Measurements from ENCODE around the gene XRCC2. TPM values are rescaled to one million over a fixed set of nuclear protein-coding genes. Genes with fewer than 3 reads are reported as not detected.
"Not testable (repeated sequence)": the region's sequence is repeated elsewhere in the genome, so short reads cannot be mapped to it uniquely, and the experiment has no call there.

XRCC2 gene
- 1 to 10 TPM; 1.1 to 2.0 TPM for polyA plus RNA-seq

DNA sequence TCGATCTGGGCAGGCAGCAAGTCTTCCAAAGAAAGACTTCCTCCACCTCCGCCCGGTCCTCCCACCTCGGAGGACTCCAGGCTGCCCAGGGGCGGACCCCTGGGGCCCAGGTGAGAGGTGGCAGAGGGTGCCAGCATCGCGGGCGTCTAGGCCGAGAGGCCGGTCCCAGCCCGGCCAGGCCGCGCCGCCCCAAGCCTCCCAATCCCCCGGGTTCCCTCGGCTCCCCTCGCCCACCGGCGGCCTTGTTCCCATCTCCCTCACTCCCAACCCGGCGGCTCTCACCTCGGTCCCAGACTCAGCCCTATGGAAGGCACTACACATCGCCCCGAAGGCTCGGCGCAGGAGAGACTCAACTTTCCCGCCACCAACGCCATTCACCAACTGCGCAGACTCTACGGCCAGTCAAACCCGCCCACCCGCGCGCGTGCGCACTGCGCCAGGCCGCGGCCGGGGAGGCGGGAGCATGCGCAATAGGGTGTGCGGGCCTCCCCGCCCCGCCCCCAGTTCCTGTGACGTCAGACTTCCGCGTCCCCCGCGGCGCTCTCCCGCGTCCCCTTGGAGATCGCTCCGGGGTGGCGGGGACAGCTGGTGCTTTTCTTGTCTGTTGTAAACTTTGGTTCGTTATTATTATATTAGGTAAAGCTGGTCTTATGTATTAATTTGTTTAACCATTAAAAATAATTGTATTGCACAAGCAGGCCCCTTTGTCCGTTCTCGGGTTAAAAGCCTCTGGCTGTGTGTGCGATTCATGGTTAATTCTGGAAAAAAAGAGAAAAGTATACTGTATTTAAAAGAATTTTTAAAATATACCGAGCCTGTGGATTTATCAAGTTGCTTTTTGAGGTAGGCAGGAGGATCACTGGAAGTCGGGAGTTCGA is at the start of gene XRCC2:
Gene XRCC2 (minus strand): TSS at position 383 of the 878 bp plus-strand sequence. CDS start 62 bp downstream, at position 321.
- H3K27me3 ChIP-seq (ENCODE audit: control insufficient read depth in 1 of 2, insufficient read depth in 2 of 2, low read length in 2 of 2) = no peaks in the 10 kb centered on the region
- peak within 1 kb of the TSS; percentile 50 to 75 for H3K27ac ChIP-seq (ENCODE audit: low read depth in 2 of 2, low read length in 1 of 2)
- 3% methylated on average over 60 to 63 of the region's 63 CpGs for WGBS, 2 donors
- peak within 1 kb of the TSS; percentile 67 to 73 for H3K4me3 ChIP-seq (ENCODE audit: low read depth in 1 of 2, low read length in 2 of 2)
- no peaks in the 10 kb centered on the region for H3K9me3 ChIP-seq (ENCODE audit: control insufficient read depth in 2 of 2, insufficient read depth in 1 of 2, low read depth in 1 of 2, low read length in 1 of 2)
- peaks cover 0 to 2% of the 10 kb centered on the region in 2 donors for H3K4me1 ChIP-seq (ENCODE audit: control insufficient read depth in 2 of 2, insufficient read depth in 2 of 2, low read length in 1 of 2)
- no peaks in the 10 kb centered on the region for H3K36me3 ChIP-seq (ENCODE audit: control insufficient read depth in 2 of 2, insufficient read depth in 2 of 2, low read length in 1 of 2)

DNA sequence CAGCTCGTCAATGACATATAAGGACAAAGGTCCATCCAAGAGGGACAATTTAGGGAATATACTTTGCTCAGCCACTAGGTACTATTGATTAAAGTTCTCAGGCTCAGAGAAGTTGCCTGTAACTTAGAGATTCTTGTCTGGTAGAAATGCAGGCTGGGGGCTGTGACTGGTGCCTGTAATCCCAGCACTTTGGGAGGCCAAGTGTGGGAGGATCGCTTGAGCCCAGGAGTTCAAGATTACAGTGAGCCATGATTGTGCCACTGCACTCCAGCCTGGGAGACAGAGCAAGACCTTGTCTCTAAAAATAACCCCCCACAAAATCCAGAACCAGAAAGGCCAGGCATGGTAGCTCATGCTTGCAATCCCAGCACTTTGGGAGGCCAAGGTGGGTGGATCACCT is 47.4 kb upstream of the XRCC2 start:
- WGBS, 2 donors = 84 to 93% methylated on average over 2 of the region's 2 CpGs
- H3K9me3 ChIP-seq (ENCODE audit: control insufficient read depth in 2 of 2, insufficient read depth in 1 of 2, low read depth in 1 of 2, low read length in 1 of 2) = no peaks in the 10 kb centered on the region
- no peaks in the 10 kb centered on the region for H3K4me1 ChIP-seq (ENCODE audit: control insufficient read depth in 2 of 2, insufficient read depth in 2 of 2, low read length in 1 of 2)
- H3K4me3 ChIP-seq (ENCODE audit: low read depth in 1 of 2, low read length in 2 of 2) = no peak overlapping the region
- no peaks in the 10 kb centered on the region for H3K36me3 ChIP-seq (ENCODE audit: control insufficient read depth in 2 of 2, insufficient read depth in 2 of 2, low read length in 1 of 2)
- no peaks in the 10 kb centered on the region for H3K27me3 ChIP-seq (ENCODE audit: control insufficient read depth in 1 of 2, insufficient read depth in 2 of 2, low read length in 2 of 2)
- H3K27ac ChIP-seq (ENCODE audit: low read depth in 2 of 2, low read length in 1 of 2) = no peak overlapping the region

DNA sequence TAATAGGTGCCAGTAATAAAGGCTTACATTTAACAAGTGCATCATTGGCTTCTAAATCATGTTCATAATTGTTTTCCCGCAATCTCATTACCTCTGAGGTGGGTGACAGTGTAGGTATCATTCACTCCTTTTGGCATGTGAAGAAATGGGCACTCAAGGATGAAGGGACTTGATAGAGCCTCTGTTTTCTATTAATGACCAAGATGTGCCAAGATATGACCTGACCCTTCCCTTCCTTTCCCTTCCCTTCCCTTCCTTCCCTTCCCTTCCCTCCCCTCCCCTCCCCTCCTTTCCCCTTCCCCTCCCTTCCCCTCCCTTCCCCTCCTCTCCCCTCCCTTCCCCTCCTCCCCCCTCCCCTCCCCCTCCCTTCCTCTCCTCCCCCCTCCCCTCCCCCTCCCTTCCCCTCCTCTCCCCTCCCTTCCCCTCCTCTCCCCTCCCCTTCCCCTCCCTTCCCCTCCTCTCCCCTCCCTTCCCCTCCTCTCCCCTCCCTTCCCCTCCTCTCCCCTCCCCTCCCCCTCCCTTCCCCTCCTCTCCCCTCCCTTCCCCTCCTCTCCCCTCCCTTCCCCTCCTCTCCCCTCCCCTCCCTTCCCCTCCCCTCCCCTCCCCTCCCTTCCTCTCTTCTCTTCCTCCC is 36.6 kb upstream of the XRCC2 start:
- H3K36me3 ChIP-seq (ENCODE audit: control insufficient read depth in 2 of 2, insufficient read depth in 2 of 2, low read length in 1 of 2); H3K27ac ChIP-seq (ENCODE audit: low read depth in 2 of 2, low read length in 1 of 2); H3K4me1 ChIP-seq (ENCODE audit: control insufficient read depth in 2 of 2, insufficient read depth in 2 of 2, low read length in 1 of 2); H3K9me3 ChIP-seq (ENCODE audit: control insufficient read depth in 2 of 2, insufficient read depth in 1 of 2, low read depth in 1 of 2, low read length in 1 of 2); H3K27me3 ChIP-seq (ENCODE audit: control insufficient read depth in 1 of 2, insufficient read depth in 2 of 2, low read length in 2 of 2); H3K4me3 ChIP-seq (ENCODE audit: low read depth in 1 of 2, low read length in 2 of 2): not testable (repeated sequence)
- 93 to 97% methylated on average over 1 of the region's 1 CpG for WGBS, 2 donors

DNA sequence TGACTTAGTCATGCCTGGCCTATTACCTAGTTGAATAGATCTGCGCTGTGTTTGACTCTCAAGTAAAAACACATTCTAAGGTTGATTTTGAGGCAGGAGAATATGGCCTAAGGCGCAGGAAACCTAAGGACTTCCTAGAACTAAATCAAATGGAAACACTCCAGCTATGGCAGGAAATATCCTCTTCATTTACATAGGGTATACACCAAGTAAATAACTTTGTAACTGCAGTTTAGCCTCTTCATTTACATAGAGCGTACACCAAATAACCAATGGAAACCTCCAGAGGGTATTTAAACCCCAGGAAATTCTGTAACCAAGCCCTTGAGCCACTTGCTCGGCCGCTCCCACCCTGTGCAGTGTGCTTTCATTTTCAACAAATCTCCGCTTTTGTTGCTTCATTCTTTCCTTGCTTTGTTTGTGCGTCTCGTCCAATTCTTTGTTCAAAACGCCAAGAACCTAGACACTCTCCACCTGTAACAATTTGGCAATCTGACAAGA is 35.6 kb upstream of the XRCC2 start:
- H3K4me3 ChIP-seq (ENCODE audit: low read depth in 1 of 2, low read length in 2 of 2) = no peak overlapping the region
- 72 to 73% methylated on average over 9 of the region's 9 CpGs for whole genome bisulfite sequencing, 2 donors

DNA sequence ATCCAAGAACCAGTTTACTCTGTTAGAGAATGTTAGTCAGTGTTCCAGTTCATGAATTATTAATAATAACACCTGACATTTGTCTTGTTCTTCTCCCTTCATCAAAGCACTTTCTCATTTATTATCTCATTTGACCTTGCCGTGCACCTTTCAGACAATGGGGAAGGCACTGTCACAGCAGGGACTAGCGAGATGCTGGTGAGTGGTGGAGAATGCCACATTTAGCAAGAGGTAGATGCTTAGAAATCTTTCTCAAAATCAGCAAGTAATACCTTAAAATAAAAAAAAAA is 34.2 kb upstream of the XRCC2 start:
- H3K27ac ChIP-seq (ENCODE audit: low read depth in 2 of 2, low read length in 1 of 2) = peak overlapping the region in 1 of 2 donors; percentile 29
- no peaks in the 10 kb centered on the region for H3K9me3 ChIP-seq (ENCODE audit: control insufficient read depth in 2 of 2, insufficient read depth in 1 of 2, low read depth in 1 of 2, low read length in 1 of 2)
- no peaks in the 10 kb centered on the region for H3K27me3 ChIP-seq (ENCODE audit: control insufficient read depth in 1 of 2, insufficient read depth in 2 of 2, low read length in 2 of 2)
- no peak overlapping the region for H3K4me3 ChIP-seq (ENCODE audit: low read depth in 1 of 2, low read length in 2 of 2)
- H3K4me1 ChIP-seq (ENCODE audit: control insufficient read depth in 2 of 2, insufficient read depth in 2 of 2, low read length in 1 of 2) = no peaks in the 10 kb centered on the region
- no peaks in the 10 kb centered on the region for H3K36me3 ChIP-seq (ENCODE audit: control insufficient read depth in 2 of 2, insufficient read depth in 2 of 2, low read length in 1 of 2)
- 32 to 49% methylated on average over 2 of the region's 2 CpGs for WGBS, 2 donors

More for the DNA sequence above, 35.6 kb upstream of the XRCC2 start:
- Histone ChIP-seq H3K27me3 (ENCODE audit: control insufficient read depth in 1 of 2, insufficient read depth in 2 of 2, low read length in 2 of 2) (no peaks in the 10 kb centered on the region), H3K4me1 (ENCODE audit: control insufficient read depth in 2 of 2, insufficient read depth in 2 of 2, low read length in 1 of 2) (no peaks in the 10 kb centered on the region), H3K27ac (ENCODE audit: low read depth in 2 of 2, low read length in 1 of 2) (no peak overlapping the region), H3K36me3 (ENCODE audit: control insufficient read depth in 2 of 2, insufficient read depth in 2 of 2, low read length in 1 of 2) (no peaks in the 10 kb centered on the region), H3K9me3 (ENCODE audit: control insufficient read depth in 2 of 2, insufficient read depth in 1 of 2, low read depth in 1 of 2, low read length in 1 of 2) (no peaks in the 10 kb centered on the region)

DNA sequence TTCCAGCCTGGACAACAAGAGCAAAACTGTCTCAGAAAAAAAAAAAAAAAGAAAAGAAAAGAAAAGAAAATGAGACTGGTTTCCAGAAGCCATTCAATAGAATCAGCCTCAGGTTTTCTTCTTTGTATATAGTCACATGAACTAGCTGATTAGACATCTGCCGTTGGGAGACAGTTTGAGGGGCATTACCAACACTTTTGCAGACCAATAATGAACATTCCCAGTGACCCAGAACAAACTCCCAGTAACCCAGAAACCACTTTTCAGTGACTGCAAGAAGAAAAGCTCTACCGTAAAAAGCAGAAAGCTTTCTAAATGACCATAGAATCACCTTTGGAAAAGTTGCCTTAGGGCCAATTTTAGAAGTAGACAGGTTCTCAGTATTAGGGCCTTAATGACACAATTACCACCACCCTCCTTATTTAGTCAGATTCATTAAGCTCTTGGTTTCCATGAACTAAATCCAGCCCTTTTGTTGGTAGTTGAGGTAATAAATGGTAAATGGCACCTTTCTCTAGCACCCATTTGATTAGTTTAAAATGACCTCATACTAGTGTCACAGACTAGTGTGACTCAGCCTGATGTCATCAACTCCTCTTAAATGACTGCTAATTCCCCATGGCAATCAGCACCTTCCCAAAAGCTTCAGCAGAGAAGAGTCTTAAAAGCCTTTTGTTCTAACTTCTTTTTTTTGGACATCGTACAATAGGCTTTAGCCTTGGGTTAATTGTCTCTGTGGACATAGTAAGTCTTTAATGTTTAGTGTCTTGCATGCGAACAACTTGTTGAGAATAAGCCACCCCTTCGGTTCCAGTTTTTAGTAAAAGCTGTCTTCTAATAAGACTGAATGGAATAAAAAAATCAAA is 33.6 kb upstream of the XRCC2 start:
- H3K27me3 ChIP-seq (ENCODE audit: control insufficient read depth in 1 of 2, insufficient read depth in 2 of 2, low read length in 2 of 2) = no peaks in the 10 kb centered on the region
- no peaks in the 10 kb centered on the region for H3K9me3 ChIP-seq (ENCODE audit: control insufficient read depth in 2 of 2, insufficient read depth in 1 of 2, low read depth in 1 of 2, low read length in 1 of 2)
- no peaks in the 10 kb centered on the region for H3K36me3 ChIP-seq (ENCODE audit: control insufficient read depth in 2 of 2, insufficient read depth in 2 of 2, low read length in 1 of 2)
- 48 to 60% methylated on average over 5 of the region's 5 CpGs for WGBS, 2 donors
- no peak overlapping the region for H3K4me3 ChIP-seq (ENCODE audit: low read depth in 1 of 2, low read length in 2 of 2)
- H3K27ac ChIP-seq (ENCODE audit: low read depth in 2 of 2, low read length in 1 of 2) = no peak overlapping the region
- no peaks in the 10 kb centered on the region for H3K4me1 ChIP-seq (ENCODE audit: control insufficient read depth in 2 of 2, insufficient read depth in 2 of 2, low read length in 1 of 2)

DNA sequence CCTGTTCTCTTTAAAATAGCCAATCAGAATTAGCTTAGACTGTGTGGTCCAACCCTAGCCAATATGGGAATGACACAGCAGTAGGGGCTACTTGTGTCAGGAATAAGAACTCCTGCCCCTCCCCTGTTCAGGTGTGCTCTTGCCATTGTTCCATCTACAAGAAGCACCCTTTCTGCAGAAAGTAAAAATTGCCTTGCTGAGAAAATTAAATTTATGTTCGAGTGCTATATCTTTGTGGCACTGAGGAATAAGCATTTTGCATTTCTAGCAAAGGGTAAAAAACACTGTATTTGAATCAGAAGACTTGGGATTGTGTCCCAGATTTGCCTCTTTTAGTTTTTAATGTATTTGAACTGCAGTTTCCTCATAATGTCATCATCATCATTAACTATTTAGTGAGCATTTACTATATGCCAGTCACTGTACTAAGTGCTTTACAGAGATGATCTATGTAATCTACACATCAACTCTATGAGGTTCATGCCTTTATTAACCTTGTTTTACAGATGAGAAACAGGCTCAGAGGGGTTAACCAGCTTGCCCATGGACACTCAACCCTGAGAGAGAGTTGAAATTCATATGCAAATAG is 28.9 kb upstream of the XRCC2 start:
- WGBS, 2 donors = 92 to 95% methylated on average over 1 of the region's 1 CpG
- H3K4me1 ChIP-seq (ENCODE audit: control insufficient read depth in 2 of 2, insufficient read depth in 2 of 2, low read length in 1 of 2) = no peaks in the 10 kb centered on the region
- no peaks in the 10 kb centered on the region for H3K36me3 ChIP-seq (ENCODE audit: control insufficient read depth in 2 of 2, insufficient read depth in 2 of 2, low read length in 1 of 2)
- H3K9me3 ChIP-seq (ENCODE audit: control insufficient read depth in 2 of 2, insufficient read depth in 1 of 2, low read depth in 1 of 2, low read length in 1 of 2) = no peaks in the 10 kb centered on the region
- H3K27ac ChIP-seq (ENCODE audit: low read depth in 2 of 2, low read length in 1 of 2) = no peak overlapping the region
- no peak overlapping the region for H3K4me3 ChIP-seq (ENCODE audit: low read depth in 1 of 2, low read length in 2 of 2)
- H3K27me3 ChIP-seq (ENCODE audit: control insufficient read depth in 1 of 2, insufficient read depth in 2 of 2, low read length in 2 of 2) = no peaks in the 10 kb centered on the region

DNA sequence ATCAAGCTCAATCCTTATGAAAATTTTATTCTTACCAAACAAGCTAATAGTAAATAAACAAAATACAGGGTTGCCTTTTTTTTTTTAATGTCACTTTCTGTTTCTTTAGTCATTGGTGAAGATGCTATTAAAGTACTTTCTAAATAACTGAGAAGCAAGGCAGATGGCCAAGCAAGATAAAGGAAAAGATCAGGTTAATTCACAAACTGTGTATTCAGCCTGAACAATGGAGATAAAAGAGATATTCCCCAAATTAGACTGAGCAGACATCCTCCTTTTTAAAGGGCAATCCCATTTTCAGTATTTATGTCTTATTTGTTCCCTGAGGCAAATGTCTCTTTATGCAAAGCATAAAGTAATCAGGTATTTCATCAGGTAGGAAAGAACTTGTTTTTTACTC is 23.1 kb upstream of the XRCC2 start:
- Histone ChIP-seq H3K27ac (ENCODE audit: low read depth in 2 of 2, low read length in 1 of 2) (no peak overlapping the region), H3K4me1 (ENCODE audit: control insufficient read depth in 2 of 2, insufficient read depth in 2 of 2, low read length in 1 of 2) (peaks cover 0 to 3% of the 10 kb centered on the region in 2 donors), H3K27me3 (ENCODE audit: control insufficient read depth in 1 of 2, insufficient read depth in 2 of 2, low read length in 2 of 2) (no peaks in the 10 kb centered on the region), H3K36me3 (ENCODE audit: control insufficient read depth in 2 of 2, insufficient read depth in 2 of 2, low read length in 1 of 2) (no peaks in the 10 kb centered on the region), H3K9me3 (ENCODE audit: control insufficient read depth in 2 of 2, insufficient read depth in 1 of 2, low read depth in 1 of 2, low read length in 1 of 2) (no peaks in the 10 kb centered on the region), H3K4me3 (ENCODE audit: low read depth in 1 of 2, low read length in 2 of 2) (no peak overlapping the region)

DNA sequence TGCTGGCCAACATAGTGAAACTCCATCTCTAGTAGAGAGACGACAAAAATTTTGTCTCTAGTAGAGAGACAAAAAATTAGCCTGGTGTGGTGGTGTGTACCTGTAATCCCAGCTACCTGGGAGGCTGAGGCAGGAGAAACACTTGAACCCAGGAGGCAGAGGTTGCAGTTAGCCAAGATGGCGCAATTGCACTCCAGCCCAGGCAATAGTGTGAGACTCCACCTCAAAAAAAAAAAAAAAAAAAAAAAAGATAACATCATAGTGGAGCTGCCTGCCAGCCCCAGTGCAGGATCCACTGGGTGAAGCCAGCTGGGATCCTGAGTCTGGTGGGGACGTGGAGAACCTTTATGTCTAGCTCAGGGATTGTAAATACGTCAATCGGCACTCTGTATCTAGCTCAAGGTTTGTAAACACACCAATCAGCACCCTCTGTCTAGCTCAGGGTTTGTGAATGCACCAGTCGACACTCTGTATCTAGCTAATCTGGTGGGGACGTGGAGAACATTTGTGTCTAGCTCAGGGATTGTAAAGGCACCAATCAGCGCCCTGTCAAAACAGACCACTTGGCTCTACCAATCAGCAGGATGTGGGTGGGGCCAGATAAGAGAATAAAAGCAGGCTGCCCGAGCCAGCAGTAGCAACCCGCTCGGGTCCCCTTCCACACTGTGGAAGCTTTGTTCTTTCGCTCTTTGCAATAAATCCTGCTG is 21.5 kb upstream of the XRCC2 start:
- not testable (repeated sequence) for H3K4me3 ChIP-seq (ENCODE audit: low read depth in 1 of 2, low read length in 2 of 2); H3K36me3 ChIP-seq (ENCODE audit: control insufficient read depth in 2 of 2, insufficient read depth in 2 of 2, low read length in 1 of 2); H3K9me3 ChIP-seq (ENCODE audit: control insufficient read depth in 2 of 2, insufficient read depth in 1 of 2, low read depth in 1 of 2, low read length in 1 of 2); H3K4me1 ChIP-seq (ENCODE audit: control insufficient read depth in 2 of 2, insufficient read depth in 2 of 2, low read length in 1 of 2); H3K27ac ChIP-seq (ENCODE audit: low read depth in 2 of 2, low read length in 1 of 2); H3K27me3 ChIP-seq (ENCODE audit: control insufficient read depth in 1 of 2, insufficient read depth in 2 of 2, low read length in 2 of 2)
- 66 to 71% methylated on average over 8 to 12 of the region's 12 CpGs for WGBS, 2 donors

Measured in esophagus (tissue), 2 donors.